ENCODE data around the gene THPO.

The THPO gene

DNA sequence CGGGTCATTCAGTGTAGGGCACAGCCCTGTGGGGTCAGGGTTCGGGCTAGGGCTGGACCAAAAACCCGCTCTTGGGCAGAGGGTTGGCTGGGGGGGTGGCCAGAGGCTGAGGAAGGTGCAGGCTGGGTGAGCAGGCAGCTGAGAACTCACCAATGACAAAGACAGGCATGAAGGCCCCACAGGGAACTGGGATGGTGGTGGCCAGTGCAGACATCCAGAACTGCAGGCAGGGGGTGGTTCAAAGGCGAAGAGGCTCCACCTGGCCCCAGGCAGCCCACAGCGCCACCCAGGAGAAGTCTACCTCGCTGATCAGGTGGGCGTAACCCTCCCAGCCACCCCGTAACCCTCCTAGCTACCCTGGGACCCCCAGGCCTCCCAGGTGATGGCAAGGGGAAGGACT, 23.3 kb downstream of the THPO start:
- POLR2A ChIA-PET: no interaction called here
- CTCF ChIA-PET: interaction anchor here (0.8 to 4.5 kb wide), 13 partner anchors 8 to 423 kb away, joined by 3 to 46 read pairs (median 6); partner anchors contain the start of gene FAM131A
- no peak overlapping the region for H3K4me3 ChIP-seq (ENCODE audit: low read depth, low read length)
- TF ChIP-seq, protein P1, sequence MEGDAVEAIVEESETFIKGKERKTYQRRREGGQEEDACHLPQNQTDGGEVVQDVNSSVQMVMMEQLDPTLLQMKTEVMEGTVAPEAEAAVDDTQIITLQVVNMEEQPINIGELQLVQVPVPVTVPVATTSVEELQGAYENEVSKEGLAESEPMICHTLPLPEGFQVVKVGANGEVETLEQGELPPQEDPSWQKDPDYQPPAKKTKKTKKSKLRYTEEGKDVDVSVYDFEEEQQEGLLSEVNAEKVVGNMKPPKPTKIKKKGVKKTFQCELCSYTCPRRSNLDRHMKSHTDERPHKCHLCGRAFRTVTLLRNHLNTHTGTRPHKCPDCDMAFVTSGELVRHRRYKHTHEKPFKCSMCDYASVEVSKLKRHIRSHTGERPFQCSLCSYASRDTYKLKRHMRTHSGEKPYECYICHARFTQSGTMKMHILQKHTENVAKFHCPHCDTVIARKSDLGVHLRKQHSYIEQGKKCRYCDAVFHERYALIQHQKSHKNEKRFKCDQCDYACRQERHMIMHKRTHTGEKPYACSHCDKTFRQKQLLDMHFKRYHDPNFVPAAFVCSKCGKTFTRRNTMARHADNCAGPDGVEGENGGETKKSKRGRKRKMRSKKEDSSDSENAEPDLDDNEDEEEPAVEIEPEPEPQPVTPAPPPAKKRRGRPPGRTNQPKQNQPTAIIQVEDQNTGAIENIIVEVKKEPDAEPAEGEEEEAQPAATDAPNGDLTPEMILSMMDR (IDR thresholded peaks at IDR 0.05; ENCODE audit: insufficient read depth, low read length, missing control alignments): no peak
- no peak for DNase-seq (ENCODE audit: low read depth, low spot score)

DNA sequence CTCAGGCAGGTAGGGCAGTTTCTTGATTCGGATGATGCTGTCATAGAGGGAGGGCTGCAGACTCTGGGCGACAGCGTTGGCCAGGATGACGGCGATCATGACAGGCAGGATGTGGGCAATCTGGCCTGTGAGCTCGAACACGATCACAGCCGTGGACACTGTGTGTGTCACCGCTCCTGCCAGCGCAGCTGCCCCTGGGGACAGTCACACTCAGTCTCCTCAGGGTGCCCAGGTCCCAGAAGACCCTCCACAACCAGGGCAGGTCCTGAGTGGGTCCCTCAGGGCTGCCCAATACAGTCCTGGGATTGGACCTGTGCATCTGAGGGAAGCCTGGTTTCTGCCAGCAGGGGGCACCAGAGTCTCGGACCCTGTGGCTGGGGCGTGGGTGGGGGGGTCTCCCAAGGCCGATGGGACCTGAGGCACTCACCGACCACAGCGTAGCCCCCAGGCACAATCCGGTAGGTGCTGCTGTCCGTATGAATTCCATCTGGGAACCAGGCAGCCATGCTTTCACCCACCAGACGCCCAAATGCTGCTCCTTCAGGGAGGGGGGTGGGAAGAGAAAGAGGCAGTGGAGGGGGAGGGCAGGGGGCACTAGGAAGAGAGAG, 23.8 kb downstream of the THPO start:
- H3K4me3 ChIP-seq (ENCODE audit: low read depth, low read length): no peak overlapping the region
- TF ChIP-seq, protein P1 (IDR thresholded peaks at IDR 0.05; ENCODE audit: insufficient read depth, low read length, missing control alignments): peak; percentile 77
- POLR2A ChIA-PET: no interaction called here
- CTCF ChIA-PET: interaction anchor here (0.6 to 4.5 kb wide), 24 partner anchors 8 to 423 kb away, joined by 3 to 46 read pairs (median 4); partner anchors contain the start of genes EPHB3 and FAM131A
- no peak for DNase-seq (ENCODE audit: low read depth, low spot score)

DNA sequence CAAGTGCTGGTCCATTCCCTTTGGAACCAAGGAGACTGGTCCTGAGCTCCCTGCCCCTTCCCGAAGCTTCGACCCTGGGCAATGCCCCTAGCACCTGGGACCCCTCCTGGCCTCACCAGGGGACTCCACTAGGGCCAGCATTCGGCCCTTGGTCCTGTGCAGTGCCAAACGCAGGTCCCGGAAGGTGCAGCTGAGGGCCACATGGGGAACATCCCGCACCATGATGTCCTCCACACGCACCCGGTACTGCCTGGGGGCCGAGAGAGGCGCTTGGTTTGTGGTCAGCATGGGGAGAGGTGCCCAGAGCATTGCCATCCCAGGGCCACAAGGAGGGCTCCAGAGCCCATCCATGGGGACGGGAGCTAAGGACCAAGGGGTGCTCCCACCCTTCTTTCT, 24.5 kb downstream of the THPO start:
- ChIA-PET POLR2A (interaction anchor here (1.9 kb wide), 1 partner anchor 9 kb away, joined by 5 read pairs; no protein-coding TSS in a partner anchor), CTCF (interaction anchor here (0.6 to 4.5 kb wide), 21 partner anchors 7 to 424 kb away, joined by 3 to 46 read pairs (median 5); partner anchors contain the start of genes CLCN2, EPHB3, FAM131A and POLR2H)
- DNase-seq (ENCODE audit: low read depth, low spot score): no peak

DNA sequence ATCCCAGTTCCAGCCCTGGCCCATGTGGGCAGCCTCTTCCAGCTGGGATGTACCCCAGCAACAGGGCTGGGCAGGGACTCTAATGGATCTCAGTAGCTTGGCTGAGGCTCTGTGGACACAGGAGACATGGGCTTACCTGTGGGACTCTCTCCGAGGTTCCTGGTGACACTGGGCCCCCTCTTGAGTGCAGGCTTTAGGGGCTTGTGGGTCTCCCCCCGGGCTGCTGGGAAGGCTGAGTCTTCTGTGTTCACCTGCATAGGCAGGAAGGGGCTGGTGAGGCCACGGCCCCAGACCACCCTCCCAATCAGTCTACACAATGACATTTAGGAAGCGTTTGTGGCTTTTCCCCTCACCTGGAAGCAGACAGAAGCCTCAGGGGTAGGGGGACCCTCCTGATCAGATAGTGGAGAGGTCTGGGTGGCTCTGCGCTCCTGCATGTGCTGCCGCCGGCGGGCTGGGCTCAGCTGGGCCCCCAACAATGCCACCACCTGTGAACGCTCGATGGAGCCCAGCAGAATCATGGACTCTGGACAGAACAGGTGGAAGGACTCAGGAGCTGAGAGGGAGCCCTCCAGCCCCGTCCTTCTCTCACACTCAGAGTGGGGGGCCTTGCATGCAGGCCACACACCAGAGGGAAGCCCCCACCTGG, 25.0 kb downstream of the THPO start:
- TF ChIP-seq, protein P1 (IDR thresholded peaks at IDR 0.05; ENCODE audit: insufficient read depth, low read length, missing control alignments): no peak
- ChIA-PET CTCF (interaction anchor here (0.6 to 4.5 kb wide), 18 partner anchors 8 to 455 kb away, joined by 3 to 46 read pairs (median 5); partner anchors contain the start of genes CLCN2, EPHB3, FAM131A and POLR2H), POLR2A (interaction anchor here (1.9 kb wide), 1 partner anchor 9 kb away, joined by 5 read pairs; no protein-coding TSS in a partner anchor)
- DNase-seq (ENCODE audit: low read depth, low spot score): no peak
- H3K4me3 ChIP-seq (ENCODE audit: low read depth, low read length): no peak overlapping the region

More for the DNA sequence above, 24.5 kb downstream of the THPO start:
- TF ChIP-seq, protein P1 (IDR thresholded peaks at IDR 0.05; ENCODE audit: insufficient read depth, low read length, missing control alignments): no peak
- no peak overlapping the region for H3K4me3 ChIP-seq (ENCODE audit: low read depth, low read length)

DNA sequence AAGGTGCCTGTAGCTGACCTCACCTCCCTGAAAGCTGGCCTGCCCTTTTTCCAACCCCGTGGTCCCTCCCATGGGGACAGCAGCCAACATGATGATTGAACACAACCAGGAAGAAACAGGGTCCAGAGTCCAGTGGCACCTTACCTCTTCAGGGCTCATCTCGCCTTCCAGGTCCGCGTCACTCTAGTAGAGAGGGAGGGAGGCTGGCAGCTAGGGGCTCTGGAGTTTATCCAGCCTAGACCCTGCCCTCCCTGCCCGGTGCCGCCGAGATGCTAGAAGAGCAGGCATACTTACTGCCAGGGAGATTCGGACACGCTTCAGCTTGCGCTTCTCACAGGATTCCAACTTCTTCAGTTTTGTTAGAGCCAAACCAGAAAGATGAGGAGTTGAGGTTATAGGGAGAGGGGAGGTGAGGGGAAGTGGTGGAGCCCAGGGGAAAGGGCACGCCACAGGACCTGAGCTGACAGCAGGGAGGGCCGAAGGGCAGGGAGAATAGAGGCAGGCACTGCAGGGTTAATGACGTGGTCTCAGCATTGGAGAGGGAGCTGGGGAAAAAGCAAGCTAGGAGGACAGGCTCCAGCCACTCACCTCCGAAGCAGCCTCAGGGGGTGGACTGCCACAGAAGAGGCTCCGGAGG, 25.7 kb downstream of the THPO start:
- CTCF ChIA-PET: interaction anchor here (0.7 to 4.5 kb wide), 11 partner anchors 9 to 191 kb away, joined by 3 to 46 read pairs (median 5); partner anchors contain the start of genes CLCN2, FAM131A and POLR2H
- TF ChIP-seq, protein P1 (IDR thresholded peaks at IDR 0.05; ENCODE audit: insufficient read depth, low read length, missing control alignments): no peak

More for the DNA sequence above, 25.7 kb downstream of the THPO start:
- no peak for DNase-seq (ENCODE audit: low read depth, low spot score)
- POLR2A ChIA-PET: interaction anchor here (1.9 kb wide), 1 partner anchor 10 kb away, joined by 5 read pairs; no protein-coding TSS in a partner anchor
- no peak overlapping the region for H3K4me3 ChIP-seq (ENCODE audit: low read depth, low read length)
